Tibial nerve (tissue), 3 donors: Measurements from ENCODE around the gene MADD.

Experiments
- CTCF ChIP-seq, 5 experiments: fragments of 200-600 bp in 3 of 5; fragments of 450-650 bp in 2 of 5; sonication (generic) in 3 of 5; IDR thresholded peaks; one replicate each; pipeline ENCODE4 v1.5.1; 2016 to 2019; ENCODE audit warnings: antibody characterized with exemption in 5 of 5, mild to moderate bottlenecking in 3 of 5, moderate library complexity in 2 of 5
- POLR2A ChIP-seq, 2 donors: fragments of 450-650 bp; IDR thresholded peaks; one replicate each; pipeline ENCODE4 v1.6.1; 2017; ENCODE audit warnings: antibody characterized with exemption in 2 of 2, mild to moderate bottlenecking in 2 of 2, moderate library complexity in 2 of 2

DNA sequence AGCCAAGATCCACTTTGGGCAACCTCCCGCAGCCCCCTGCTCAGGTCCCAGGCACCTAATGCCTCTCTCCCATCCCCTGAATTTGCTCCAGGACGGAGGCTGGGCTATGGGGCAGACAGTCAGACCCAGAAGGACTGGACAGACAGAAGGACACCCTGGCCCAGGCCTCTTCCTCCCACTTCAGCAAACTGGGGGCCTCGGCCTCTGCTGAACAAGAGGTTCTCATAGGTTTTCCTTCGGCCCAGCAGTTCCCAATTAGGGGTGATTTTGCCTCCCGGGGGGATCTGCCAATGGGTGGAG lies 104.7 kb downstream of the MADD start:
- TF ChIP-seq POLR2A (IDR thresholded peaks at IDR 0.05) (no peak), CTCF (IDR thresholded peaks at IDR 0.05) (no peak)
